ENCODE measurements around the gene GPD1.

Gene GPD1

DNA sequence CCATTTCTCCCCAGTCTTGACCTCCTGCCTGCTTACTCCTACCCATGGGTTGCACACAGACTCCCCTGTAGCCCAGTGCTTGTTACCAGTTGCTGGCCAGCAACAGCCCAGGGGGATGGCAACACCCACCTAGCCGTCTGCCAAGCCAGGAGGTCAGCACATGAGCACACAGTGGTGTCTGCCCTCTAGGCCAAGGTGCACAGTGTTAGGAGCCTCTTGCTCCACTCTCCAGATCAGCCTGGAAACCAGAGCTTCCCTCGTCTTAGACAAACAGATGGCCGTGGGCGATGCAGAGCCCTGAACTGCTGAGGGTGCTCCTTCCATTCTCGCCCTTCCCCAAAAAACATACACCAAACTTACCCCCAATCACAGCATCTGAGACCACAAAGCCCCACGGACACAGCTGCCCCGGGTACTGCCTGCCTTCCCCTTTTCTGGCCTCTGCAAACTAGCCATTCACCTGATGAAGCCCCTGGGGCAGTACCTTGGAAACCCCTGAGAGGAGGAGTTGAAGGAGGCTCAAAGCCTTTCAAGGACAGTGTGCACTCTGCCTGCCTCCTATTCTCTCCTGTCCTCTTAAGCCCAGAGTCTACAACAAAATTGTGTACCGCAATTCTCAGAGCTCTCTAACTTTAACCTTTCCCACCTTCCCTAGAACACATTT, 1.0 kb upstream of the GPD1 start:
- no peak for ATAC-seq

DNA sequence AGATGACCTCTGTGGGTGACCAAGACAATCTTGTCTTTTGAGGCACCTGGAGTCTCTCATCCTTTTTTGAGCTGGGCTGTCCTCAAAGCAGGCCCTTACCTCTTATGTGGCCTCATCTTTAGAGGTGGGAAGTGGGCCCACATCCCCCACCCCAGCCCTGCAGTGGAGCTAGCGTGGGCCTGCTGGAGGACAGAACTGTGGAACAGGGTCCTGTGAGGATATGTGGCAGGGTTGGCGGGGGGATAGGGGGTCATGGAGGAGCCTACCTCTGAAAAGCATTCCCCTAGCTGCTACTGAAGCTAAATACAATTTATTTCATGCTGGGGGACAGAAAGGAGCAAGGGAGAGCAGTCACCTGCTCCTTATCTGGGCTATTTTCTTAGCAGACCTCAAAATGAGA, 457 bp upstream of the GPD1 start:
- ATAC-seq = no peak

DNA sequence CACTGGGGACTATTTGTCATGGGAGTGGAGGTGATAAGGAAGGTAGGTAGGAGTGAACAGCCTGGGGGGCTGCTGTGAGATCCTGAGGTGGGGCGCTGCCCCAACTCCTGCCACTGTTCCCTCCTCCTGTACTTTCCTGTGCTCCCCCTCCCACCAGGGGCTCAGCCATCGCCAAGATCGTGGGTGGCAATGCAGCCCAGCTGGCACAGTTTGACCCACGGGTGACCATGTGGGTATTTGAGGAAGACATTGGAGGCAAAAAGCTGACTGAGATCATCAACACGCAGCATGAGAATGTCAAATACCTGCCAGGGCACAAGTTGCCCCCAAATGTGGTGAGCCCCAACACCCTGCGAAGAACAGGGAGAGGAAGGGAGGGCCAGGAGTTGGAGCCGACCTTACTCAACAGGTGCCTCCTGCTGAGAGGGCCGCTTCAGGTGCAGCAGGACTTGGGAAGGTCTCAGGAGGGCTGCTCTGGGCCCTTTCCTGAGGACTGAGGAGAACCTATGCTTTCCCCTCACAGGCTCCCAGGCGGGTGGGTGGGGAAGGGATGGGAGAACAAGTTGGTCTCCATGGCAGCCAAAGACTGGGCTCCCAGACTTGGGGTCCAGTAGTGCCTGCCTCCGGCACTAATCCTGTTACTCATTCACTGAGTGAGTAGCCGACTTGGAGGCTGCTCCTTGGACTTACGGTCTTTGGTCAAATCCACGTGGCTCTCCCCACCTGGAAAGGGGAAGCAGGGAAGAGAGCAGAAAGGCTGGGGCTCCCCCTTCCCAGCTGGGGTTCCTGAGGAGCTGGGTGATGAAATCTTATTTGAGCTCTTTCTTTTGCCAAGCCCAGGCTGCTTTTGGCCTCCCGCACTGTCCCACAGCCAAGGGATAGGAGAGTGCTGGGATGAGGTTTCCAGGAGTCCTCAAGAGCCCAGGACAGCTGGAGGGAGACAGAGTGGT, 884 bp downstream of the GPD1 start:
- ATAC-seq = no peak

DNA sequence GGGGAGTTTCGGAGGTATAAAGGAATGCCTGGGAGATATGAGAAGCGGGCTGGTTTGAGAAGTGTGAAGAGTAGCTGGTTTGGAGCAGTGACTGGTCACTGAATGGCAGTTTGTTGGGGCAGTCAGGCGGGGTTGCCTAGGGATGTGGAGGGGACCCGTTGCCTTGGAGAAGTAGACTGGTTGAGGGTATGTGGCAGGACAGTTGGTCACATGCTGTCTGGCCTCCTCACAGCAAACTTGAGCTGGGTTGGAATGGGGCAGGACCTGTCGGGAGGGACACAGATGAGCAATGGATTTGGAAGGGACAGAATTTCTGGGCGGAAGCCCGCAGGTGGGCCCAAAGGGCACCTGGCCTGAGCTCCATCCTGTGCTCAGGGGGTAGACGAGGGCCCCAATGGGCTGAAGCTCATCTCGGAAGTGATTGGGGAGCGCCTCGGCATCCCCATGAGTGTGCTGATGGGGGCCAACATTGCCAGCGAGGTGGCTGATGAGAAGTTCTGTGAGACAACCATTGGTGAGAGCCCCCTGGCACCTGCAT, 2.2 kb downstream of the GPD1 start:
- no peak for ATAC-seq

DNA sequence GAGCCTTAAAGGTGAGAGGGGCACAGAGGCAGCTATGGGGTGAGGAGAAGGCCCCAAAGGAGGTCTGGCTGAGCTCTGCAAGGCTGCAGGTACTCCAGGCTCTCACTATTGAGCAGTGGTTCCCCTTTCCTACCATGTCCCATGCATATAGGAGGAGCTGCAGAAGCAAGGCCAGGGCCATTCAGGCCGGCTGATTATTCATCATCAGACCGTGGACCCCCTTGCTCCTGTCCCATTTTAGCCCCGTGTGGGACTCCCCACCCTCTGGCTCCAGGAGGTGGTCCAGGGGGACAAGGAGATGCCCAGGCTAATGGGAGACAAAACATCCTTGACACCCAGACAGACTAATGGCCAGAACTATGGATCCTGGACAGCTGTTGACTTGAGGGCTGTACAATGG, 3.1 kb downstream of the GPD1 start:
- ATAC-seq = no peak

DNA sequence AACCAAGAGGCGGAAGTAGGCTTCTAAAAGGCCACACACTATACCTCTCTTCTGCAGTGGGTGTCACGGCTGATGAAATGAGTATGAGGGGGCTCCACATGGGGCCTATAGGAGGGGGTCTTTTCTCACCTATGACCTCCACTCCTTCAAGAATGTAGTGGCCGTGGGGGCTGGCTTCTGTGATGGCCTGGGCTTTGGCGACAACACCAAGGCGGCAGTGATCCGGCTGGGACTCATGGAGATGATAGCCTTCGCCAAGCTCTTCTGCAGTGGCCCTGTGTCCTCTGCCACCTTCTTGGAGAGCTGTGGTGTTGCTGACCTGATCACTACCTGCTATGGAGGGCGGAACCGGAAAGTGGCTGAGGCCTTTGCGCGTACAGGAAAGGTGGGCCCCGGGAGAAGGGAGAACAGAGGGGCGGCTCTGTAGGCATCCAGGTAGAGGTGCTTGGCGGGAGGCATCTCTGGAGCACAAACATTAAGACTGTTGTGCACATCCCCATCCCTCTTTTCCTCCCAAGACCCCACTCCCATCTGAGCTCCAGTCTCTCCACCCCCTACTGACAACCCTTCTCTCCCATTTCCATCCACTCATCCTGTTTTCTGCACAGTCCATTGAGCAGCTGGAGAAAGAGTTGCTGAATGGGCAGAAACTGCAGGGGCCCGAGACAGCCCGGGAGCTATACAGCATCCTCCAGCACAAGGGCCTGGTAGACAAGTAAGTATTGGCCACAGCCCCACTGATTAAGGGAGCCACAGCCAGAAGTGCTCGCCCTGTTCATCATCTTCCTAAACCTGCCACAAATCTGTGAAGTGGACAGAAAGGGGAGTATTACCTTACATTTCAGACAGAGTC, 3.8 kb downstream of the GPD1 start:
- ATAC-seq = no peak

DNA sequence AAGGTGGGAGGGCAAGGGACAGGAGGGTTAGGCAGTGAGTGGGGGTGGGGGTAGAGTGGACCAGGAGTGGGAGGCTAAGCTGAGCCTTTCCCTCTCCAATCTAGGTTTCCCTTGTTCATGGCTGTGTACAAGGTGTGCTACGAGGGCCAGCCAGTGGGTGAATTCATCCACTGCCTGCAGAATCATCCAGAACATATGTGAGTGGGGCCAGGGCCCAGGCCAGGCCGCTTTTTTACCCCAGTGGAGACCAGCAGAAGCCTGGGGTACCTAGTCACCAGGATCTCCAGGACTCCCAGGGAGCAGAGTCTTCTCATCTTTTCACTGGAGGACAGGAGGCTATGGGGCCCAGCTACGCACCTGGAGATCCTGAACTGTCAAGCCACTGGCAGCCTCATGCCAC, 5.5 kb downstream of the GPD1 start:
- ATAC-seq = no peak

DNA sequence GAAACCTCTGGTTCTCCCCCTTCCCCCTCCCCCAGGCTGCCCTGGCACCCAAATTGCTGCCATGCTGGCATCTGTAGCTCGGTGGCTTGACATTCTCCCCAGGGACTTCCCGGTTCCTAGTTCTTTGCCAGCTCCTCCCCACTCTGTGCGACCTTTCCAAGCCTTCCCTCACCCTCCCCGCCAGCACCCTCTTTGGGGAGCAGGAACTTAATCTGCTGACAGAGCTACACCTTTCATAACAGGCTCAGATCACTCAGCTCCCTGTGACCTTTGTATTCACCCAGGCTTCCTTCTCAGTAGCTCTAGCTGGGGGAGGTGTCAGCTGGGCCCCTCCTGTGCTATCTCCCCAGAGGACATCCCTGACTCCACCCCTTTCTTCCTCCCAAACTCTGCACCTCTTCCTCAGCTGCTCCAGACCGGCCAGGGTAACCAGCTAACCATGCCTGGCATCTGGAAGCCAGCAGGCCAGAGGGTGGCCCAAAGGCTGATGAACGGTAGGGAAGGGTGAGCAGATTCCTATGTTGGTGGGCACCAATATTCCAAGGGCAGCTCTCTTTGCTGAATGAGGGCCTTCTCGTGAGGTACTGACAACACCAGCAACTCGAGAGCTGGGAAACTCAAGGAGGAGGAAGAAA, 6.4 kb downstream of the GPD1 start:
- ATAC-seq = no peak

DNA sequence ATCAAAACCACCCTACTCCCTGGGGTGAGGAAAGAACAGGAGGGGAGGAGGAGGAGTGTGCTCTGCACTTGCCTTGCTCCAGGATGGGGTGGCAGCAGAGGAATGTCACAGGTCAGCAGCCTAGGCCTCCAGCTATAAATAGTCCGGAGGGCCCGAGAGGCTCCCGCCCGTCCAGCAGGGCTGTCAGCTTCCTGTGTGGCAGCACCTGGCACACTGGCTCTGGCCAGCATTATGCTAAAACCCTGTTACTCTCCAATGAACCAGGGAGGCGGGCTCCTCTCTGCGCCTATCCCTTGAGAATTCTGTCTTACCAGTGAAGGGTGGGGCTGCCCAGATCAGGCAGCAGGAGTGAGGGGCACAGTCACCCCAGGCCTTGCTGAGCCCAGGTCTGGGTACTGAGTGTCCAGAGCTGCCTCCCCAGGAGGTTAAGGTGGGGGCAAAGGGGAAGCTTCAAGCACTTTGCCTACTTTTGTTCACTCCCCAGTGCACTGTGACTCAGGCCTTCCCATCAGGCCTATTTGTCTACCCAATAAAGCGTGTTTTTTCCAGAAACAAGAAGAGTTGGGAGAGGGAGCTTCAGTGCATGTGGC, 7.0 kb downstream of the GPD1 start:
- no peak for ATAC-seq

DNA sequence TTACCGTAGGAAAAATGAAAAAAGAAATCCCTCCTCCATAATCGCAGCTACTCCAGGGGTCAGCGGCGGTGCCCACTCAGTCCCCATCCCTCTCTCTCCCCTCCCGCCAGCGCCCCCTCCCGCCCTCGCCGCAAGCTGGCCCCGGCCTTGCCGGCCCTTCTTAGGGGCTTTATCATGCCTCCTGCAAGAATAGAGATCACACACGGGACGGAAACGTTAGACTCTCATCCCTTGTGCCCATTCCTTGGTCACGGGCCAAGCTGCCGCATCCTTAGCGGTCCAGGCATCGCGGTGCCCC, 7.5 kb downstream of the GPD1 start:
- ATAC-seq = no peak

DNA sequence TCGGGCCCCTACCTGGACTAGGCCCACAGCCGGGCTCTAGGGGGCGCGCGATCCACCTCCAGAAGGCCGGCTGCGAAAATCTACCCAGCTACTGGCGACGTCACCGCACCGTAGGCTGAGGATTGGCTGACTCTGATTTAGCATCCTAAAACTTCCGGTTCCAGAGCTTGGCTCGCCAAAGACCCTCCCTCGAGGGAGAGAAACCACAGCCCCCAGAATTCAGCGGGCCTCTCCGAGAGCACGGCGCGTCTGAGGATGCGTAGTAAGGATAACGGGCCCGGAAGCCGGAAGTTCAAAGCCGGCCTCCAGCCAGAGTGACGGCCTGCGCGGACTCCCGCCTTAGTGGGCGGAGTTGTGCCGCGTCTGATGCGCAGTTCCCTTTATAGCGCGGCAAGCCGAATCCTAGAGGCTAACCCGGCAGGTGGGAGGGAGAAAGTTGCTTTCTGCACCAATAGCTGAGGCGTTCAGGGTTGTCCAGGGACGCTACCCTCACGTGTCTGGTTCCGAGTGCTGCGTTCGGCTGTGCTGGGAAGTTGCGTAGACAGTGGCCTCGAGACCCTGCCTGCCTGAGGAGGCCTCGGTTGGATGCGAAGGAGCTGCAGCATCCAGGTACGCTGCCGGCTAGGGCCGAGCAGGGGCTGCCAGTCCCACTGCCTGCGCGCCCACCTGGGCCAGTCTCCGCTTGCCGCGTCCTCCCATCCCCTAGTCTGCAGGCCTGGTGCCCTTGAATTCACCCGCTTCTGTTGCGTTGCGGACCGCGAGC, 8.1 kb downstream of the GPD1 start, which contains the start of gene COX14:
Gene COX14 (plus strand): TSS at position 544 of the 763 bp plus-strand sequence. CDS start 7,808 bp downstream, outside the sequence.
- peak; percentile 86 to 90 for ATAC-seq

DNA sequence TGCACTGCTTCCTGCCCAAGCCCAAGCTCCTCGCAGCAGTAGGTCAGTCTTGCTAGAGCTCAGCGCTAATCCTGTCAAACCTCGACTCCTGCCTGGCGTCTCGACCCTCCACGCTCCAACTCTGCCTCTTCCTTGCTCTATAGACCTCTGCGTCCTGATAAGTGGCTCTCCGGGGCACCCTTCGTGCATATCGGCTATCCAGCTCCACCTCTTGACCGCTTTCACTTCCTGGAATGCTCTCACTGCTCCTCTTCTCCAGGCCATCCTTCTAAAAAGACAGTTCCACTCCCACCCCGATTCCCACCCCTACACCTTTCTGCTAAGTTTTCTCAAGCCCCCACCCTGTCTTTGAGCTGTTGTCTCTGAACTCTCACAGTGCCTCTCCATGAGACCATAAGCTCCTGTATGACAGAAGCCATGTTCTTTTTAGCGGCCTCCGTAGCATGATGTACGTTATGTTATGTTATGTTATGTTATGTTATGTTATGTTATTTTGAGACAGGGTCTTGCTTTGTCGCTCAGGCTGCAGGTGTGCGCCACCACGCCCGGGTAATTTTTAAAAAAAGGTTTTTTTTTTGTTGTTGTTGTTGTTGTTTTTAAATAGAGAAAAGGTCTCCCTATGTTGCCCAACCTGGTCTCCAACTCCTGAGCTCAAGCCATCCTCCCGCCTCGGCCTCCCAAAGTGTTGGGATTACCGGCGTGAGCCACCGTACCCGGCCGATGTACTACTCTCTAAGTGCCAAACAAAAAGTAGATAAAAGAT, 8.8 kb downstream of the GPD1 start:
- ATAC-seq = no peak

DNA sequence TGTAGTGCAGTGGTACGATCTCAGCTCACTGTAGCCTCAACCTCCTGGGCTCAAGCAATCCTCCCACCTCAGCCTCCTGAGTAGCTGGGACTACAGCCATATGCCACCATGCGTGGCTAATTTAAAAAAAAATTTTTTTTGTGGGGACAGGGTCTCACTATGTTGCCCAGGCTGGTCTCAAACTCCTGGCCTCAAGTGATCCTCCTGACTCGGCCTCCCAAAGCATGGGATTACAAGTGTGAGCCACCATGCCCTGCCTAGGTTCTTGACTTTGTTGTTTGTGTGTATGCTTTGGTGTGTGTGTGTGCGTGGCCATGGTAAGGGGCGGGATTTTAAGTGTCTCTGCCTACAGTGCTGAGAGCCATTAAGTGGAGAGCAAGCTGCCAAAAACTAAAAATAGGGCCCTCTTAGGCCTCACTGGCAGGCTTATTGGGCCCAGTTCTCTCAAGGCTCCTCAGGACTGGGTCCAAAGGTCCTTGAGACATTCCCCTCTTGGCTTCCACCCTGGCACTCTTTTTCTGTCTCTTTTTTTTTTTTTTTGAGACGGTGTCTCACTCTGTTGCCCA, 13.3 kb downstream of the GPD1 start:
- ATAC-seq = no peak

DNA sequence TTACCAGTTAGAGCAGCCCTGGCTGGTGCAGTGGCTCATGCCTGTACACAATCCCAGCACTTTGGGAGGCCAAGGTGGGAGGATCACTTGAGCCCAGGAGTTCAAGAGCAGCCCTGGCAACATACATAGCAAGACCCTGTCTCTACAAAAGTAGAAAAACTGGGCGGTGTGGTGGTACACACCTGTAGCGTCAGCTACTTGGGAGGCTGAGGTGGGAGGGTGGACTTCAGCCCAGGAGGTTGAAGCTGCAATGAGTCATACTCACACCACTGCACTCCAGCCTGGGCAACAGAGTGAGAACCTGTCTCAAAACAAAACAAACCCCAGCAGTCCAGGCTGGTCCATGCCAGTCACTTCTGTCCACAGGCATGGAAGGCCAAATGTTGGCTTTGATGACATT, 15.6 kb downstream of the GPD1 start:
- ATAC-seq = no peak

DNA sequence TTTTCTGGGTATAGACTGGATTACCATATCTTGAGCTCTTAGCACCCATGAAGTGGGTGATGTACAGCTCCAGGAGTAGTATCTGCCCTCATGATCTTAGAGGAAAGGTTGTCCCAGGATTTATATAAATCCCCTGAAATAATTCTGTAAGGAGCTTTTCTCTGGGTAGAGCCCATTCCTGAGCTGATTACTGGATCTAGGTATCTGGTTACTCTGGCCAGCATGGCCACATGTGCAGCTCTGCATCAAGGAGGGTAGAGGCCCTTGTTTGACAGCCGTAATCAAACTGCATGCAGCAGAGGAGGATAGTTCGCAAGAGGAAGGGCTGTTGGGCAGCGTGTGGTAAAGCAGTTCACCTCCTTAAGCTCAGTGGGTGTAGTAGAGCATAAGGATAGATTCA, 16.7 kb downstream of the GPD1 start:
- ATAC-seq = no peak

DNA sequence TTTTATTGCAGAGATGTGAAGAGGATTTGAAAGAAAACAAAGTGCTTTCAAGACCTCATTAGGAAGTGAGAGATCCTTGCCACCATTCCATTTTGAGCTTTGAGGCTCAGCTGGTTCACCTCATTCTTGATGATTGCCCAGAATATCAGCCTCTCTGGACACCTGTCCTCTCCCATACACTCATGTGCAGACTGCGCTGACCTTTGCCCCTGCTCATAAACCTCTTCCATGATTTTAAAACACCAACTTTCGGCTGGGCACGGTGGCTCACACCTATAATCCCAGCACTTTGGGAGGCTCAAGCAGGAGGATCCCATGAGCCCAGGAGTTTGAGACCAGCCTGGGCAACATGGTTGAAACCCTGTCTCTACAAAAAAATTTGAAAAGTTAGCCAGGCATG, 17.1 kb downstream of the GPD1 start:
- ATAC-seq = no peak

DNA sequence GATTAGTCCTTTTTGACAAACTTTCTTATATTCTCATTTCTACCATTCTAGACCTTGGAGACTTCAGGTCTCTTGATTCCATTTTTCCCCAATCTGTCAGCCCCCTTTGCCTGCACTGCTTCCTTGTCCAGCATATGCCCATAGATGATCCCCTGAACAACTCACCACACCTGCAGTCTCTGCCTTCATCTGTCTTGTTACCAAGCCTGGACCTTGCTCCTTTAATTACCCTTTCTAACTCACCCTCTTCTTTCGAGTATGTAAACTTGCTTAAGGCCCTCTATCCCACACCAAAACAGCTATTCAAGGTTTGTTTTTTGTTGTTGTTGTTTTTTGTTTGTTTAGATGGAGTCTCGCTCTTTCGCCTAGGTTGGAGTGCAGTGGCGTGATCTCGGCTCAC, 17.8 kb downstream of the GPD1 start:
- ATAC-seq = no peak

DNA sequence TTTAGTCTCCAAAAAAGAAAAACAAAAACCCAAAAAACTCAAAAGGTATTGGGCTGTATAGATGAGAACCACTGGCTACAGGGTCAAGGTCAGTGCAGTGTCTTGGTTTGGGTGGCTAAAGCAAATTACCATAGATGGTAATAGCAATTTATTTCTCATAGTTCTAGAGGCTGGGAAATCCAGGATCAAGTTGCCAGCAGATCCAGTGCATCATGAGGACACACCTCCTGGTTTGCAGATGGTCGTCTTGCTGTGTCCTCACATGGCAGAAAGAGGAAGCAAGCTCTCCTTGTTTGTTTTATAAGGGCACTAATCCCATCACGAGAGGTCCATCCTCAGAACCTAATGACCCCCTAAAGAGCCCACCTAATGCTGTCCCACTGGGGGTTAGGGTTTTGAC, 19.4 kb downstream of the GPD1 start:
- ATAC-seq = no peak

DNA sequence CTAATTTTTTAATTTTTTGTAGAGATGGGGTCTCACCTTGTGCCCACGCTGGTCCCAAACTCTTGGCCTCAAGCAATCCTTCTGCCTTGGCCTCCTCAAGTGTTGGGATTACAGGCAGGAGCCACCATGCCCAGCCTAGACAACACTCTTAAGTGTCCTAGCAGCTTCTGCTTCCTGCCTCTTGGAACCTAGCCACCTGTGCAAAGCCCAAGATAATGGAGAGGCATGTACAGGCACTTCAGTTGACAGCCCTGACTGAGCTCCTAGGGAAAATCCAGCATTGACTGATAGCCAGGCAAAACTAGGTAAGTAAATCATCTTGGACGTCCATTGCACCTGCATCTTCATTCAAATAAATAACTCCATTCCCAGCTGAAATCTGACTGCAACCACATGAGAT, 23.7 kb downstream of the GPD1 start:
- ATAC-seq = no peak

DNA sequence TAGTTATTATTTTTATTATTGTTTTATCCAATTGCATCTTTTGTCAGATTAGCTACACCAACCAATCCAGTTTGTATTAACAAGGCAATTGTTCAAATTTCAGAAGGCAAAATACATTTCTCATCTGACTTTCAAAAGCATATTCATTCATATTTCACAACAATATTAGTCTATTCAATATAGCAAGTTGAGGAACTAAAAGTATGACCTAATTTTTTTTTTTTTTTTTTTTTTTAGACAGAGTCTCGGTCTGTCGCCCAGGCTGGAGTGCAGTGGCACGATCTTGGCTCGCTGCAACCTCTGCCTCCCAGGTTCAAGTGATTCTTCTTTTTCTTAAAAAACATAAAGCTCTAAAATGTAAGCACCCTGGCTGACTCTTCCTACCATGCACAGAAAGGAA, 25.5 kb downstream of the GPD1 start:
- ATAC-seq = no peak

Measured in activated CD4-positive, CD25-positive, alpha-beta regulatory T cell treated with anti-CD3 and anti-CD28 coated beads, Interleukin-2, amount 50 U/mL, for 24 hours (primary cell).